NCI-H1694 (cell line): Measurements from ENCODE around the gene TIA1.
"Not testable (repeated sequence)": the region's sequence is repeated elsewhere in the genome, so short reads cannot be mapped to it uniquely, and the experiment has no call there.

Source experiments
- DNase-seq: peaks from one replicate; lab custom pipeline; 2025; lab: John Stamatoyannopoulos, UW

Gene TIA1

DNA sequence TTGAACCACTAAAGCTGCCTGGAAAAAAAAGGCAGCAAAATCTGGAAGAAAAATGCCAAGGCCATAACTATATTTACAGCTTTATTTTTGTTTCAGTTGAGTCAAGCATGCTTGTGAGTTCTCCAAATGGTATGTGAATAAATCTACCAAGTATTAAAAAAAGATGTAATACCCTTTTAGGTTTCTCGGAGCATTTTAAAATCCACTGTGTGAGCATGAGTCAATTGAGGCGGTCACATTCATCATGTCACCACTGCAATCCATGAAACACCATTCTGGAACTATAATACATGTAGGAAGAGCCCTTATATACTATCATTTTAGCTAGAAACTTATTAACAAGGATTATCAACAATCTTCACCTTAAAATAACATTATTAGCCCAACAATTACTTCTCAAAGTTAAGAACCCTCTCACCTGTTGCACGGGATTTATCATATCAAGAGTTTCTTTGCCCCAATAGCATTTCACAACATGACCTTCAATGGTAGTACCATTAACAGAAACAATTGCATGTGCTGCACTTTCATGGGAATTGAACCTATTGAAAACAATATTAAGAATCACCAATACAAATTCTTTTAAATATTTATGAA lies 33.4 kb downstream of the TIA1 start:
- no peak for DNase-seq

DNA sequence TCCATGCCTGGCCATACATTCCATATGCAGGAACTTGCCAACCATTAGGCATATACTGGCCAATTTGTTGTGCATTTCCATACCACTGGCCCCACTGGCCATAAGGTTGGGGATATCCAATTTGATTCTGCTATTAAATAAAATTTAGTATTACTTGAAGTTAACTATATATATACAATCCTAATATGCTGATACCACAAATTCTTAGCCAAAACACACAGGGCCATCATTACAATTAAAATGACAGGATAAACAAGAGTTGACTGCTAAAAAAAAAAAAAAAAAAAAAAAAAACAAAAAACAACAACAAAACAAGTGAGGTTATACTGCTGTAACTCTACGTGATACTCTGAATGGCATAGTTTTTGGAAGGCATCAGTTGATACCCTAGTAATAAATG lies 34.1 kb downstream of the TIA1 start:
- DNase-seq: no peak

DNA sequence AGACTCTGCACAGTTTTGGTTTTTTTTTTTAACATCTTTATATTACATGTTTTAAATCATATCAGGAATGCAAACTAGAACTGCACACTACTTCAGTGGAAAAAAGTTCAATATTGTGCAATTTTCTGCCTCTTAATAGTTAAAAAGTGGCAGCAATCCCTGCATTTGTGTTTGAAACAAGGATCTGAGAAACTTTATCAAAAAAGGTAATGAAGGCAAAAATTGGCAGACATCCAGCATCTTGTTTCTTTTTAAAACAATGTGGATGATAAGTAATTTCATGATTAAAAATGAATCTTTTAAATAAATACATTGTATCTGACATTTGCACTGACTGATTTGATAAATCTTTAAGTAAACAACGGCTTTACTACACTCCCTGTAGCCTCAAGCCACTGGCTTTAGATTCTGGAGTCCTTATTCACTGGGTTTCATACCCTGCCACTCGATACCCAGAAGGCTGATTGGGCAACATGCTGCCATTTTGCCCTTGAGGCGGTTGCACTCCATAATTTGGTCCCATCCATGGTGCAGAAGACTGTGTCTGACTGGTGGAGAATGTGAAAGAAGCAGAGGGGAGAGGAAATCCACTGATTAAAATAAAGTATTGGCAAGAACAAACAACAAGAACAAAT lies 36.0 kb downstream of the TIA1 start:
- DNase-seq: no peak

DNA sequence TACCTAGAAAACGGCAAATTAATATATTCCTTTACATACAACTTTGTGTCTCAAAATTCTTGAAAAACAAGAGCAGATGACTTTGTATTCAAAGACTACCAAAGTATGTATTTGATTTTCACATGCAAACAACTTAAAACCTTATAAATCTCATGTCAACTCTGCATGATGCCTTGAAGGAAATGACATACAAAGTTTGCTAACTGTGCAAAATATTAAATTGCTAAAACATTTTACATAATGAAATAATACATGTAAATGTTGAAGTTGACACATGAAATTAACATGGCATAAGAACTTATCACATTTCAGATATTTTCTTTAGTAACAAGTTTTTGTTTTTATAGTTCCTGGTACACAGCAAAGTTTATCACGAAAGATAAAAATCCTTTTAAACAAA lies 36.8 kb downstream of the TIA1 start:
- DNase-seq: no peak

DNA sequence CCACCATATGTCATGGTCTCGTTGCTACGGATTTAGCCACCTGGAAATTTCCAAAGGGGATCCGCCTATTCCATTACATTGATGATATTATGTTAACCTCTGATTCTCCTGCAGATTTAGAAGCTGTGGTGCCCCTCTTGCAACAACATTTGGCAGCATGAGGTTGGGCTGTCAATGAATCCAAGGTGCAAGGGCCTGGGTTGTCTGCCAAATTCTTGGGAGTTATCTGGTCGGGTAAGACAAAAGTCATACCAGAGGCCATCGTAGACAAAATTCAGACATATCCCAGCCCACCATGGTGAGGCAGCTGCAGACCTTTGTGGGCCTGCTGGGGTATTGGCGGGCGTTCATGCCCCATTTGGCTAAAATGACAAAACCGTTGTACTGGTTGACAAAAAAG lies 44.0 kb downstream of the TIA1 start:
- no peak for DNase-seq

DNA sequence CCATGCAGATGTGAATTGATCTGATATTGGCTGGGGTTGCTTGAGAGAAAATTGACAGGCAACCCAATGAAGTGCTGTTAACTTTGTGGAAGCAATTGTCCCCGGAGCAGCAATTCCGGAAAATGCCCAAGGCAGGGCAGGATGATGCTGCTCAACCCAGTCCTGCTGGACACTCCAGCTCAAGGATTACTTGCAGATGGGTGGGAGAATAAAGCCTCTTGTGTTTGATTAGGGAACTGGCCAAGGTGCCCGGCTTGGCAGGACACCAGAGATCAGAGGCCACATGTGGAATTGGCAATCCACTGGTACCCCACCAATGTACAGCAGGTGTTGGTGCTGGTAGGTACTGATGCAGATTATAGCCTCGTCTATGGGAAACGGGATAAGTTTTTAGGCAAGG lies 45.3 kb downstream of the TIA1 start:
- DNase-seq: no peak

DNA sequence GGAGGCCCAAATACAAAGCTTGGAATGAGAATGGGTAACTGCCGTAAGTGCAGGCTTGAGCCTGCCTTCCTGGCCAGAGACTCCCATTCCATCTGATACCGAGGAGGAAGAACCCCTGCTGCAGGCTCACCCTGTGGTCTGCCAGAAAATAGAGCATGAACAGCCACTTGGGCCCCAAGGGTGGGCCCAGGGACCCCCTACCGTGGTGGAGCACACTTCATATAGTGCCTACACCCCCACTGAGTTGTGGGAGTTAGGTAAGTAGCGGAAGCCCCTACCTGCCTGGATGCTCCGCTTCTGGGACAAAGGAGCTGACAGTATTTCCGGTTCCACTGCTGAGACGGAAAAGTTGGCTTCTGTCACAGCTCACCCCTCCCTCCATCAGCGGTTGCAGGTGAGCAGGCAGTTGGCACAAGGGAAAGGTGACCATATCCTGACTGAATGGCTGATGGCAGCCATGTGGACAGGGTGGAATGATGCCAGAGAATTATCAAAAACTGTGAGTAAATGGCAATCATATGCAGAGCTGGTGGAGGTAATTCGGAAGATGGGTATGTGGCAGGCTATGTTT lies 46.1 kb downstream of the TIA1 start:
- DNase-seq: no peak

DNA sequence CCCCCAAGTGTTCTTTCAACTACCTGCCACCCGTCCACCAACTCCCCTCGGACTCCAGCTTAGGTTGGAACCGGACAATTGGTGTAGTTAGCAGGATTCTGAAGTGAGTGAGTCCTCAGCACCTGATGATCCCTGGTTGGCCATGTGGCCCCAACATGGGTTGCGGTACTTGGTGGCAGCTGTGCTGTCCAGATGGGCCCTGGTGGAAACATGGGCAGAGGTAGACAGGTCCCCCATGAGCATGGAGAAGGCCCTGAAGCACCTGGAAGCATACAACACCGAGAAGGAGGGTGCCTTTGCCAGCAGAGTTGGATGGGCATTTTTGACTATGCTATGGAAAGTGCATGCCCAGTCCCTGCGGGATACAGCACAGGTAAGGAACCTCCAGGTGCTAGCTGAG lies 46.6 kb downstream of the TIA1 start:
- DNase-seq: no peak

DNA sequence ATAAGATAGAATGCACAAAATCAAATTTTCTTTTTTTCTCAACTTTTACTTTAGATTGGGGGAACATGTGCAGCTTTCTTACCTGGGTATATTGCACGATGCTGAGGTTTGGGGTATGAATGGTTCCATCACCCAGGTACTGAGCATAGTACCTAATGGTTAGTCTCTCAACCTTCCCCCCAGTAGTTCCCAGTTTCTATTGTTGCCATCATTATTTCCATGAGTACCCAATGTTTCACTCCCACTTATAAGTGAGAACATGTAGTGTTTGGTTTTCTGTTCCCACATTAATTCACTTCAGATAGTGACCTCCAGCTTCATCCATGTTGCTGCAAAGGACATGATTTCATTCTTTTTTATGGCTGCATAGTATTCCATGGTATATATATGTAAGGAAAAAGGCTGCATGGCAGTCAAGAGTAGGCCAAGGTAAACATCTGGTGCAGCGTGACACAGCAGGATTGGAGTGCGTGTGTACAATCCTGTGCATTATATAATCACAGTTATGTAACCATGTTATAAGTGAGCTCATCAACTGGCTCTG lies 47.1 kb downstream of the TIA1 start:
- DNase-seq: no peak

DNA sequence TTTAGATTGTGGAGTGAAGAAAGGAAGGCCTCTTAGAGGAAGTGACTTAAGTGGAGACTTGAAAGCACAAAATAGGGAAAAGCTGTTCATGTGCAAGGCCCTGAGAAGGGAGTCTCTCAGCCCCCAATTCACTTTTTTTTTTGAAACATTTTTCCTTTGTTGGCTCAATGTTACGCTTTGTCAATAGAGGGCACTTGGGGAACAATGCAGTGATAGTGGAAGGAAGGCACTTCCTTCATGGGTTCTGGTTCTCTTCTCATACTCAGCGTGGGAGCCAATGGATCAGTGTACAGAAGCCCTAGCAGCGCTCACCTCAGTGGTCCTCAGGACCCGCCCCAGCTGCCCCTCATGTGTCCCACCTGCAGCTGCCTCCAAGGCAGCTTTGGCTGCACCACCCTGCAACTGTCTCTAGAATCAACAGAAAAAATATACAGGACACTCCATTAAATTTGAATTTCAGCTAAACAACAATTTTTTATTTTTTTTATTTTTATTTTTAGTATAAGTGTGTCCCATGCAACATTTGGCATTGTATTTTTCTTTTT lies 49.0 kb downstream of the TIA1 start:
- DNase-seq: no peak

DNA sequence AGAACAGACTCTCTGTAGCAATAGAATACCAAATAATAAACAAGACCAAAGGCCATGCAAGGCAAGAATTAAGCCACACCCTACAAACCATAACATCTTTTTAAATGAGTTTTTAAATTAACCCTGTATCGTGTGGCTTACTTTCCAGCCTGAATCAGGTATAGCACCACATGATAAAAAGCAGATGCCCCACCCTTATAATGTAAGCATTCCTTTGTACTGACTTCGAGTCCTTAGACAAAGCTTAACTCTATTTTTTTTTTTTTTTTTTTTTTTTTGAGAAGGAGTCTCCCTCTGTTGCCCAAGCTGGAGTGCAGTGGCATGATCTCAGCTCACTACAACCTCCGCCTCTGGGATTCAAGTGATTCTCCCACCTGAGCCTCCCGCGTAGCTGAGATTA lies 55.9 kb downstream of the TIA1 start:
- DNase-seq: no peak

DNA sequence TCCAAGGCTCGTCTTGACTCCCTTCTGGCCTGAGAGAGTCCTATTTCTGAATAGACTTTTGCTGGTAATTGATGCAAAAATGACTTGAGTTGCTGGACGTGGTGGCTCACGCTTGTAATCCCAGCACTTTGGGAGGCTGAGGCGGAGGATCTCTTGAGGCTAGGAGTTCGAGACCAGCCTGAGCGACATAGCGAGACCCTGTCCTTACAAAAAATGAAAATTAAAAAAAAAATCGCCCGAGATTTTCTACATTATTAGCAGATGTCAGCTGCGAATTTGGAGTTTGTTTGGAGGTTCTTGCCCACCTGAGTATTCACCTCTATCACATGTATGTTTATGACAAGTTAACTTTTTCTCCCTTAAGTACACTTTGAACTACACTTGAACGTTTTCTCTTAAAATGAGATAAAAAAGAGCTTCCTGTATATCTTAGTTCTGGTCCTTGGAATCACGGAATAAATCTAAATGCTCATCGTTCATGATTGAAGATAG lies 57.1 kb downstream of the TIA1 start:
- DNase-seq: no peak

DNA sequence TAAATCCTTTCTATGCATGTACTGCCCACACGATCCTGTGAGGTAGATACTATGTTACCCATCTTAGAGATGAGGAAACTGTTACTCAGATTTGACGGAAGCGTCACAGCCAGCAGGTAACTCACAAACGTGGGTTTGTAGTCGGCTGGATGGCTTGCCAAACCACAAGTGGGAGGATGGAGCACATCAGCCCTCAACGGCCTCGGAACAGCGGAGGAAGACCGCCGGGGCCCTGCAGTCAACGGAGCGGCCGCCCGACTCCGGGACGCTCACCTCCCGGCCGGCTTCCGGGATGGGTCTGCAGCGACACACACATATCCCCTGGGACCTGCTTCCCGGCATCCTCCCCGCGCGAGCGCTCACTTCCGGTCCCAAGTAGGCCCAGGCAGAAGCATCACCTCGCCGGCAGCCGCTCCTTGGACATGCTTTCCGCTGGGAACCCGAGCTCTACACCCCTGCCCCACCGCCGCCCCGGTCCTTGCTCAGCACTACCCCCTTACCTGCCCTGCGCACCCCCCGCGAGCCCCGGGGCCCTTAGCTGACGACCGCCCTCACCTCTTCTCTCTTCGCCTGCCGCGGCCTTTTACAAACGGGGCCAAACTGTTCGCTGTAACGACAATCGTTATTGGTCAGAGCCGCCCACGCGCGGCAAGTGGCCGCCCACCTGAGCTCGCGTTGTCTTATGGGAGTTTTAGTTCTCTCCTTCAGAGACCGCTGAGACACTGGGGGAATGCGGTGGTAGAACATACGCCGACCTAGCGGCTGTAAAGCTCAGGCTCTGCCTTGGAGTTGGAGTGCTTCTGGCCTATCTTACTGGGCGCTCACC lies 57.8 kb downstream of the TIA1 start, which contains the start of gene C2orf42:
Gene C2orf42 (minus strand): TSS at position 602 of the 826 bp plus-strand sequence. CDS start 9,034 bp downstream, outside the sequence.
- DNase-seq: peak; percentile 97

DNA sequence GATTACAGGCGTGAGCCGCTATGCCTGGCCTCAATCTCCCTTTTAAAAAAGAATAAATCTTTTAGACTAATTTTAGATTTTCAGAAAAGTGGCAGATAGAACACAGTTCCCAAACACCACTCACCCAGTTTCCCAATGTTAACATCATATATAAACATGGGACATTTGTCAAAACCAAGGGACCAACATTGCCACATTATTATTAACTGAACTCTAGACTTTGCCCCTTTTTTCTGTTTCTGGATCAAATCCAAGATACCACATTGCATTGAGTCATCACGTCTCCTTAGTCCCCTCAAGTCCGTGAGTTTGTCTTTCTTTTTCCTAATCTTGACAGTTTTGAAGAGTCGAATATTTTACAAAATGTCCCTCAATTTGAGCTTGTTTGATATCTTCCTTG lies 60.0 kb downstream of the TIA1 start:
- no peak for DNase-seq

DNA sequence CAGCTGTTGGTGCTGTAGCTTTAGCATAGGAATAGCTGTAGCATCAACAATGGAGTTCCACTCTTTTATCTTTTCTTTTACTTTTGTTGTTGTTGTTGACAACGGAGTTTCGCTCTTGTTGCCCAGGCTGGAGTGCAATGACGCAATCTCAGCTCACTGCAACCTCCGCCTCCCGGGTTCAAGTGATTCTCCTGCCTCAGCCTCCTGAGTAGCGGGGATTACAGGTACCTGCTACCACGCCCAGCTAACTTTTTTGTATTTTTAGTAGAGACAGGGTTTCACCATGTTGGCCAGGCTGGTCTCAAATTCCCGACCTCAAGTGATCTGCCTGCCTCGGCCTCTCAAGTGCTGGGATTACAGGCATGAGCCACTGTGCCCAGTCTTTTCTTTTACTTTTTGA lies 61.3 kb downstream of the TIA1 start:
- DNase-seq: not testable (repeated sequence)

DNA sequence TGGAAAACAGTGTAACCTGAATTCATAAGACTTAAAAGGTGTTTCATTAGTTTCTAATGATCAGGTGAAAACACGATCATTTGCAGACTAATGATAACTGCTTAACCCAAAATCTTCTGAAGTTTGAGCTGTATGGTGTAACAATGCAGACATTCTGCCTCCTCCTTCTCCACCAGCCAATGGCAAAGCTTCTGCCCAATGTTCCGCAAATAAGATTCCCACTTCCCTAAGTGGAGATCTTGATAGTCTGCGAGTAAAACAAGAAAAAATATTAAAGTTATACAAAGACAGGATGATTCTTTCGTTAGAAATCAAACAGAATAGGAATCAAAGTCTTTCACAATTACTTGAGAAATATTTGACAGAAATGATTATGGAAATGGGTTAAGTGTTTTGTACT lies 65.7 kb downstream of the TIA1 start:
- DNase-seq: no peak

DNA sequence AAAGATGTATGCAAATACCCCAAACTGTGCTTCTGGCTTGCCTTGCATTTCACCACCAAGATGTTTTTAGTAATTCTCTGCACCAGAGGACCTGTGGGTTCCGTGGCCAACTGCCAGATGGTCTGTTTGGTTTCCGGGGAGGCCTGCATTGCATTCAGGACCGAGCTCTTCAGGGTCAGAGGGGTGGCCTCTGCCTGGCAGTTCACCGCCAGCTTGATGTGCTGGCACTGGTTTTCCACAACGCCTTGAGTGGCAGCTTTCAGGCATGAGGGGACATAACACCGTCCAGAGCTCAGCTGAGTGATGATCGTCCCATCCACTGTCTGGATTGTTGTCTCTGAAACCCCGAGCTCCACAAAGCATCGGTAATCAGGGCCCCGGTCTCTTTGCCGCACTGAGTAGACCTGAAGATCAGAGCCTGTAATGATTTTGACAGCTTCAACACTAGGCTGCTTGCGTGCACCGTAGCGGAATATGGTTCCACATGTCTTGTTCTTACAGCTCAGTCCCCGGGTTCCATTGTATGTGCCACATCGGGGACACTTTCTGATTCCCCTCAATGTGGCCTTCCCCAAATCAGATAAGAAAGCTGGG lies 67.0 kb downstream of the TIA1 start:
- no peak for DNase-seq

DNA sequence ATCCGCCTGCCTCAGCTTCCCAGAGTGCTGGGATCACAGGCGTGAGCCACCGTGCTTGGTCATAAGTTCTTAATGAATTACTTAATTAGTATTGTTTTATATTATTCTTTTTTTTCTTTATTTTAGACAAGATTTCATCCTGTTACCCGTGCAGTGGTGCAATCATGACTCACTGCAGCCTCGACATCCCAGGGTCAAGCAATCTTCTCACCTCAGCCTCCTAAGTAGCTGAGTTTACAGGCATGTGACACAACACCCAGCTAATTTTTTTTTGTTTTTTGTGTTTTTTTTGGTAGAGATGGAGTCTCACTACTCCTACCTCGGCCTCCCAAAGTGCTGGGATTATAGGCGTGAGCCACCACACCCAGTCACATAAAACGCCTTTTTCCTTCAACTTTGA lies 74.9 kb downstream of the TIA1 start:
- DNase-seq: no peak

DNA sequence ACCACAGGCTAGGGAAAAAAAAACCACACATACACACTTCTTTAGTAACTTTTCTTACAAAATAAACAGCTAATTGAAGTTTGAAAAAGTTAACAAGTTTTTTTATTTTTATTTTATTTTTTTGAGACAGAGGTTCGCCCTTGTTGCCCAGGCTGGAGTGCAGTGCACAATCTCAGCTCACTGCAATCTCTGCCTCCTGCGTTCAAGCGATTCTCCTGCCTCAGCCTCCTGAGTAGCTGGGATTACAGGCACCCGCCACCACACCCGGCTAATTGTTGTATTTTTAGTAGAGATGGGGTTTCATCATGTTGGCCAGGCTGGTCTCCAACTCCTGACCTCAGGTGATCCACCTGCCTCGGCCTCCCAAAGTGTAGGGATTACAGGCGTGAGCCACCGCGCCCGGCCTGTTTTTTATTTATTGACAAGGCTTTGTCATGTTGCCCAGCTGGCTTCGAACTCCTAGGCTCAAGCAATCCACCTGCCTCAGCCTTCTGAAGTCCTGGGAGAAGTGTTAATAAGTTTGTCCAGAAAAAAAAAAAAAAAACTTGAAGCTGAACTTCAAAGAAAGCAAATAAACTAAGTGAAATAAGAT lies 78.7 kb downstream of the TIA1 start:
- DNase-seq: not testable (repeated sequence)

DNA sequence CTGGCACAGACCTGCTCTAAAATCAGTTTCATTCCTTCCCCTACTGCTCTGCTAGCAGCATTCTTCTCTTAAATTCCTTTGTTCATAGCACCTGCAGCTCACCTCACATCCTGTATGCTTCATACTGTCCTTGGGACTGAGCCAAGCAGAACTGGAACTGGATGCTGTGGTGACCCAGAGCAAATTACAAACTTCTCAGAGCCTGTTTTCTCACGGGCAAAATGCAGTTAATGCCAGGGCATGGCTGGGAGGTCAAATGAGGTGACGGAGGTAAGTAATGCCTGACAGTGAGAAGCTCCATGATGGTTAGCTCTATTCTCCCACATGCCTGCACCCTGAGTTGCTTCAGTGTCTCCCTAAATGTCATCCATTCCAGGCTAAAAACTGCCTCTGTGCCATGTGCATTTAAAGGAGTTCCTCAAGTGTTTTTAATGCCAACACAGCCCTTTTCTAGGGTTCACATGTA lies 87.3 kb downstream of the TIA1 start:
- no peak for DNase-seq

DNA sequence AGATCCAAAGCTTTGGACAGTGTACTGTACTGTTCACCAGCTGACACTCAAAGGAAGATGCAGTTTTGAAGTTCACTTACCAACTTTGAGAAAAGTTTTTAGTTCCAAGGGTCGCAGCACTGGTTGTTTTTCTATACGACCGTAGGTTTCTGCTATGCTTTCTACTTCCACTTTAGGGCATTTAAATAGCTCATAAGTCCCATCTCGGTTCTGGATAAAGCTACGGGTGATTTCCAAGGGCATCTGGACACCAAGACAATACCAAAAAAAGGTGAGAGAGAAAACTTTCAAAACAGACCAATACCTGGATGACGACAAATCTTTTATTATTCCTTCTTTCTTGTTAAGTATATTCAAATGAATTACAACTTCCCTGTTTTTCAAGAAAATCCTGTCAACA lies 87.9 kb downstream of the TIA1 start:
- DNase-seq: no peak
